Inferior parietal cortex (tissue), 1 donor: ENCODE data around the gene ZSCAN2.
A peak's percentile ranks its signal among the peaks of the same experiment; 100 is the strongest.
"Not testable (repeated sequence)": the region's sequence is repeated elsewhere in the genome, so short reads cannot be mapped to it uniquely, and the experiment has no call there.

ENCODE experiments used
- DNase-seq: peaks from one replicate; pipeline ENCODE4 v3.0.0-alpha.2; 2016; ENCODE audit errors: extremely low spot score

The ZSCAN2 gene

GRCh38 chr15:84600687-84601554 lies at the start of gene ZSCAN2:
Gene ZSCAN2 (plus strand): TSS chr15:84601009. CDS start chr15:84603928, 2,919 bp downstream.
- DNase-seq, result peak; percentile 95

- not testable (repeated sequence) for DNase-seq
Measured at GRCh38 chr15:84551624-84552023, 49.2 kb upstream of the ZSCAN2 start.

GRCh38 chr15:84552896-84553295 lies 47.9 kb upstream of the ZSCAN2 start:
- DNase-seq, result no peak

- DNase-seq, result not testable (repeated sequence)
Measured at GRCh38 chr15:84556690-84557089, 44.1 kb upstream of the ZSCAN2 start.

GRCh38 chr15:84568021-84568420 lies 32.8 kb upstream of the ZSCAN2 start:
- not testable (repeated sequence) for DNase-seq

- no peak for DNase-seq
Measured at GRCh38 chr15:84570164-84570735, 30.6 kb upstream of the ZSCAN2 start.

- no peak for DNase-seq
Measured at GRCh38 chr15:84572231-84572630, 28.6 kb upstream of the ZSCAN2 start.

- no peak for DNase-seq
Measured at GRCh38 chr15:84575493-84575892, 25.3 kb upstream of the ZSCAN2 start.

- DNase-seq, result not testable (repeated sequence)
Measured at GRCh38 chr15:84577891-84578290, 22.9 kb upstream of the ZSCAN2 start.

GRCh38 chr15:84579261-84579721 lies 21.5 kb upstream of the ZSCAN2 start:
- not testable (repeated sequence) for DNase-seq

- DNase-seq, result not testable (repeated sequence)
Measured at GRCh38 chr15:84581676-84582428, 19.0 kb upstream of the ZSCAN2 start.

GRCh38 chr15:84582583-84583157 lies 18.1 kb upstream of the ZSCAN2 start:
- no peak for DNase-seq

- DNase-seq, result not testable (repeated sequence)
Measured at GRCh38 chr15:84583921-84584320, 16.9 kb upstream of the ZSCAN2 start.

- DNase-seq, result no peak
Measured at GRCh38 chr15:84586696-84587095, 14.1 kb upstream of the ZSCAN2 start.

GRCh38 chr15:84588053-84588874 lies 12.5 kb upstream of the ZSCAN2 start:
- peak; percentile 83 for DNase-seq

GRCh38 chr15:84590406-84590805 lies 10.4 kb upstream of the ZSCAN2 start:
- no peak for DNase-seq

- no peak for DNase-seq
Measured at GRCh38 chr15:84591815-84592214, 9.0 kb upstream of the ZSCAN2 start.

- no peak for DNase-seq
Measured at GRCh38 chr15:84594617-84595290, 6.1 kb upstream of the ZSCAN2 start.

- DNase-seq, result no peak
Measured at GRCh38 chr15:84595660-84596059, 5.1 kb upstream of the ZSCAN2 start.

GRCh38 chr15:84597296-84597695 lies 3.5 kb upstream of the ZSCAN2 start:
- no peak for DNase-seq
